Keratinocyte (primary cell): ENCODE data around the gene SMURF1. TPM values are rescaled to one million over a fixed set of nuclear protein-coding genes. Genes with fewer than 3 reads are reported as not detected.

ENCODE experiments used
- DNase-seq: peaks from one replicate; pipeline ENCODE4 v3.0.0-alpha.2; 2011; ENCODE audit warnings: low read depth, missing footprints, low spot score
- FAIRE-seq: peaks from 2 replicates; lab custom pipeline; 2011; peaks lifted over from hg19 to GRCh38; lab: Jason Lieb, UNC
- H2AFZ ChIP-seq: 2 replicates; pipeline ENCODE4 v1.6.0; 2012; ENCODE audit warnings: low read length, control low read depth, inconsistent platforms; ENCODE audit not compliant: control insufficient read depth
- H3K27ac ChIP-seq: 2 replicates; pipeline ENCODE4 v1.5.1; 2011; ENCODE audit warnings: low read length; ENCODE audit not compliant: control insufficient read depth, insufficient read depth
- H3K27me3 ChIP-seq: 3 replicates; pipeline ENCODE4 v1.6.0; 2011; ENCODE audit warnings: low read length; ENCODE audit not compliant: control insufficient read depth, insufficient read depth; ENCODE audit errors: extremely low read depth
- H3K36me3 ChIP-seq, 2 experiments: 2 replicates in 1 of 2; 3 replicates in 1 of 2; pipeline ENCODE4 v1.5.1; 2011; ENCODE audit warnings: low read length in 2 of 2, mild to moderate bottlenecking in 1 of 2; ENCODE audit not compliant: control insufficient read depth in 2 of 2, insufficient read depth in 2 of 2; ENCODE audit errors: extremely low read depth in 1 of 2
- H3K4me1 ChIP-seq: 3 replicates; pipeline ENCODE4 v1.5.1; 2011; ENCODE audit warnings: low read length; ENCODE audit not compliant: control insufficient read depth, insufficient read depth; ENCODE audit errors: extremely low read depth
- H3K4me2 ChIP-seq: 3 replicates; pipeline ENCODE4 v1.6.0; 2011; ENCODE audit warnings: low read depth, low read length; ENCODE audit not compliant: control insufficient read depth, insufficient read depth; ENCODE audit errors: extremely low read depth
- H3K4me3 ChIP-seq, 3 experiments: fragments of 200-600 bp in 1 of 3; sonication (generic) in 1 of 3; 2 replicates in 2 of 3; 3 replicates in 1 of 3; pipeline ENCODE4 v1.5.1; 2011 to 2016; ENCODE audit warnings: low read length in 3 of 3, mild to moderate bottlenecking in 3 of 3, control low read depth in 2 of 3, inconsistent platforms in 1 of 3, low read depth in 1 of 3, mixed read lengths in 1 of 3, mixed run types in 1 of 3, moderate library complexity in 1 of 3; ENCODE audit not compliant: control insufficient read depth in 2 of 3, insufficient read depth in 2 of 3; ENCODE audit errors: extremely low read depth in 1 of 3
- H3K79me2 ChIP-seq: 2 replicates; pipeline ENCODE4 v1.6.0; 2012; ENCODE audit warnings: low read length; ENCODE audit not compliant: control insufficient read depth, insufficient read depth
- H3K9ac ChIP-seq: 3 replicates; pipeline ENCODE4 v1.6.0; 2011; ENCODE audit warnings: low read length; ENCODE audit not compliant: control insufficient read depth, insufficient read depth; ENCODE audit errors: extremely low read depth
- H3K9me1 ChIP-seq: 3 replicates; pipeline ENCODE4 v1.6.0; 2011; ENCODE audit warnings: low read length; ENCODE audit not compliant: control insufficient read depth, insufficient read depth; ENCODE audit errors: extremely low read depth
- H3K9me3 ChIP-seq: 2 replicates; pipeline ENCODE4 v1.5.1; 2012; ENCODE audit warnings: low read depth, low read length; ENCODE audit not compliant: control insufficient read depth
- H4K20me1 ChIP-seq: 3 replicates; pipeline ENCODE4 v1.6.0; 2011; ENCODE audit warnings: low read length; ENCODE audit not compliant: control insufficient read depth, insufficient read depth; ENCODE audit errors: extremely low read depth
- CTCF ChIP-seq, 3 experiments: IDR thresholded peaks in 1 of 3; conservative IDR thresholded peaks in 1 of 3; optimal IDR thresholded peaks in 1 of 3; 2 replicates in 2 of 3; 3 replicates in 1 of 3; pipeline versions ENCODE3 to v1.5.1; 2011; ENCODE audit warnings: low read length in 3 of 3, mild to moderate bottlenecking in 3 of 3, moderate library complexity in 2 of 3, control low read depth in 1 of 3, inconsistent platforms in 1 of 3; ENCODE audit not compliant: insufficient read depth in 2 of 3; ENCODE audit errors: extremely low read depth in 1 of 3
- EZH2 ChIP-seq: IDR thresholded peaks from one replicate; pipeline ENCODE4 v1.6.1; 2012; ENCODE audit warnings: inconsistent platforms, mild to moderate bottlenecking, low read length, moderate library complexity
- dilution Hi-C: fragments of 300-500 bp; cut with MboI; formaldehyde crosslinking; loops from one replicate; pipeline ENCODE4 v1.7.0; 2020; ENCODE audit warnings: low sequenced_read_pairs; ENCODE audit not compliant: extremely low pct_ligation_motif_present
- polyA plus RNA-seq, 5 experiments: library from polyadenylated mRNA; depleted of rRNA in 3 of 5; stranded (reverse) in 3 of 5; stranded (forward) in 1 of 5; unstranded in 1 of 5; fragments of >200 nt; gene quantifications; 1 replicate in 1 of 5; 2 replicates in 3 of 5; 3 replicates in 1 of 5; pipeline versions ENCODE4 v1.2.1 to v1.2.3, GENCODE V29; 2011 to 2012; ENCODE audit warnings: missing spikeins in 2 of 5, low read depth in 1 of 5, low replicate concordance in 1 of 5

Gene SMURF1
- polyA plus RNA-seq, 1 donor (not counting 4 experiments of a cell fraction or from before 2014, with no cell fraction given): 22.2 TPM

- TF ChIP-seq CTCF (optimal IDR thresholded peaks at IDR 0.05 in 1 of 3, IDR thresholded peaks at IDR 0.05 in 1 of 3, conservative IDR thresholded peaks at IDR 0.05 in 1 of 3; ENCODE audit: extremely low read depth in 1 of 3, insufficient read depth in 2 of 3, low read length in 3 of 3) (no peak), EZH2 (no peak)
- no peaks in the 10 kb centered on the region for H3K27me3 ChIP-seq
- H3K9me1 ChIP-seq: no peaks in the 10 kb centered on the region
- H3K9ac ChIP-seq: no peak overlapping the region
- no peaks in the 10 kb centered on the region for H3K79me2 ChIP-seq
- no peak overlapping the region for H2AFZ ChIP-seq
- no peak overlapping the region for H3K4me3 ChIP-seq
- no peaks in the 10 kb centered on the region for H4K20me1 ChIP-seq
- no peaks in the 10 kb centered on the region for H3K4me1 ChIP-seq
- peaks cover 17 to 54% of the 10 kb centered on the region in 2 experiments for H3K36me3 ChIP-seq
- DNase-seq: no peak
- FAIRE-seq: no peak
- no peak overlapping the region for H3K27ac ChIP-seq
- dilution Hi-C loops: no loop called here
- H3K4me2 ChIP-seq: no peak overlapping the region
- no peaks in the 10 kb centered on the region for H3K9me3 ChIP-seq
Measured at GRCh38 chr7:99012722-99013121, 131.2 kb downstream of the SMURF1 start.

- H3K79me2 ChIP-seq: no peaks in the 10 kb centered on the region
- FAIRE-seq: no peak
- dilution Hi-C loops: no loop called here
- H2AFZ ChIP-seq: no peak overlapping the region
- no peak for DNase-seq
- TF ChIP-seq EZH2 (no peak), CTCF (optimal IDR thresholded peaks at IDR 0.05 in 1 of 3, IDR thresholded peaks at IDR 0.05 in 1 of 3, conservative IDR thresholded peaks at IDR 0.05 in 1 of 3; ENCODE audit: extremely low read depth in 1 of 3, insufficient read depth in 2 of 3, low read length in 3 of 3) (no peak)
- H3K27me3 ChIP-seq: no peaks in the 10 kb centered on the region
- no peak overlapping the region for H3K4me2 ChIP-seq
- no peak overlapping the region for H3K27ac ChIP-seq
- no peak overlapping the region for H3K9ac ChIP-seq
- H3K36me3 ChIP-seq: peaks cover 19 to 57% of the 10 kb centered on the region in 2 experiments
- H3K4me1 ChIP-seq: no peaks in the 10 kb centered on the region
- H3K9me3 ChIP-seq: no peaks in the 10 kb centered on the region
- no peak overlapping the region for H3K4me3 ChIP-seq
- no peaks in the 10 kb centered on the region for H4K20me1 ChIP-seq
- no peaks in the 10 kb centered on the region for H3K9me1 ChIP-seq
Measured at GRCh38 chr7:99011706-99012404, 132.1 kb downstream of the SMURF1 start.
